Stimulated activated CD4-positive, alpha-beta T cell treated with anti-CD3 and anti-CD28 coated beads, TNF-alpha, amount 100 ng/mL, for 48 hours (primary cell): ENCODE results near the gene PPP6C.
"Not testable (repeated sequence)": the region's sequence is repeated elsewhere in the genome, so short reads cannot be mapped to it uniquely, and the experiment has no call there.

Source experiments
- DNase-seq, 3 donors: peaks; one replicate each; pipeline ENCODE4 v3.0.0-alpha.2; 2020; ENCODE audit warnings: low read depth in 3 of 3

The PPP6C gene

GRCh38 chr9:125183054-125183453, 6.5 kb downstream of the PPP6C start:
- no peak for DNase-seq

- not testable (repeated sequence) for DNase-seq
Observed at GRCh38 chr9:125181756-125182155, 7.8 kb downstream of the PPP6C start.

- DNase-seq, result no peak
Observed at GRCh38 chr9:125180876-125181275, 8.7 kb downstream of the PPP6C start.

GRCh38 chr9:125179776-125180175, 9.8 kb downstream of the PPP6C start:
- not testable (repeated sequence) for DNase-seq

- no peak for DNase-seq
Observed at GRCh38 chr9:125177888-125178287, 11.7 kb downstream of the PPP6C start.

- no peak for DNase-seq
Observed at GRCh38 chr9:125176636-125177035, 13.0 kb downstream of the PPP6C start.

GRCh38 chr9:125172031-125172755, 17.4 kb downstream of the PPP6C start:
- no peak for DNase-seq

- no peak for DNase-seq
Observed at GRCh38 chr9:125169895-125170294, 19.7 kb downstream of the PPP6C start.

GRCh38 chr9:125166762-125167161, 22.8 kb downstream of the PPP6C start:
- no peak for DNase-seq

- DNase-seq, result not testable (repeated sequence)
Observed at GRCh38 chr9:125162891-125163290, 26.7 kb downstream of the PPP6C start.

- DNase-seq, result no peak
Observed at GRCh38 chr9:125161284-125161918, 28.2 kb downstream of the PPP6C start.

GRCh38 chr9:125160750-125161149, 28.9 kb downstream of the PPP6C start:
- no peak for DNase-seq

GRCh38 chr9:125156551-125156950, 33.1 kb downstream of the PPP6C start:
- DNase-seq, result no peak

GRCh38 chr9:125153712-125154367, 35.8 kb downstream of the PPP6C start:
- no peak for DNase-seq

- no peak for DNase-seq
Observed at GRCh38 chr9:125151730-125152129, 37.9 kb downstream of the PPP6C start.

GRCh38 chr9:125150349-125151245, 39.0 kb downstream of the PPP6C start:
- no peak for DNase-seq

- no peak for DNase-seq
Observed at GRCh38 chr9:125147401-125147951, 42.1 kb downstream of the PPP6C start.

GRCh38 chr9:125146247-125146646, 43.4 kb downstream of the PPP6C start:
- DNase-seq, result no peak

GRCh38 chr9:125145425-125145824, 44.2 kb downstream of the PPP6C start:
- no peak for DNase-seq

GRCh38 chr9:125143377-125144090, 46.1 kb downstream of the PPP6C start, which contains the start of gene SCAI:
Gene SCAI, minus strand, starts transcription at chr9:125143528. Its CDS starts 91 bp downstream, at chr9:125143437.
- DNase-seq, result peak; percentile 95 to 99 (median 97)
